ENCODE data around the gene GNPAT.

DNA sequence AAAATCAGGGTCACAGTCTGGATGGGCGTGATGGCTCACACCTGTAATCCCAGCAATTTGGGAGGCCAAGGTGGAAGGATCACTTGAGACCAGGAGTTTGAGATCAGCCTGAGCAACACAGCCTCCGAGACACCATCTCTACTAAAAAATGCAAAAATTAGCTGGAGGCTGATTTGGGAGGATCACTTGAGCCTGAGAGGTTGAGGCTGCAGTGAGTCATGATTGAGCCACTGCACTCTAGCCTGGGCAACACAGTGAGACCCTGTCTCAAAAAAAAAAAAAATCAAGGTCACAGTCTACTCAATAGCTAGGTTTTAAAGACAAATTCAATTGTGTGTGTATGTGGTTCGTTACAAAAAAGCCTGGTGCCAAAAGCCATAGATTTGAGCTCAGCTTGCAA lies 44.7 kb upstream of the GNPAT start:
- TF ChIP-seq CTCF (IDR thresholded peaks at IDR 0.05; ENCODE audit: low read depth, low read length, missing input control) (no peak), GABPA (IDR thresholded peaks at IDR 0.05 in 1 of 2, conservative IDR thresholded peaks at IDR 0.05 in 1 of 2) (no peak), YY1 (IDR thresholded peaks at IDR 0.05) (no peak)
